AG04450 (cell line): ENCODE measurements around the gene NMBR. TPM values are rescaled to one million over a fixed set of nuclear protein-coding genes. Genes with fewer than 3 reads are reported as not detected.

Experiments used
- CTCF ChIA-PET: fragments of 300-600, 350-600 bp; formaldehyde crosslinking; extraction: SDS; loops from one replicate; lab custom pipeline; 2022; ENCODE audit warnings: antibody characterized with exemption, inconsistent platforms; lab: Charles Lee
- POLR2A ChIA-PET: fragments of 350-600 bp; formaldehyde crosslinking; extraction: SDS; loops from one replicate; lab custom pipeline; 2021; ENCODE audit warnings: antibody characterized with exemption, inconsistent platforms; lab: Yijun Ruan, JAX
- DNase-seq: peaks from one replicate; pipeline ENCODE4 v3.0.0-alpha.2; 2011; ENCODE audit warnings: low read depth, low spot score
- H3K27ac ChIP-seq: one replicate; pipeline ENCODE4 v1.5.1; 2012; ENCODE audit warnings: low read depth, low read length, control low read depth
- H3K27me3 ChIP-seq: one replicate; pipeline ENCODE4 v1.6.0; 2012; ENCODE audit warnings: low read length; ENCODE audit not compliant: control insufficient read depth, insufficient read depth
- H3K4me3 ChIP-seq: 2 replicates; pipeline ENCODE4 v1.5.1; 2011; ENCODE audit warnings: mild to moderate bottlenecking, low read depth, low read length, control low read depth
- H3K9me3 ChIP-seq: 2 replicates; pipeline ENCODE4 v1.5.1; 2012; ENCODE audit warnings: low read length; ENCODE audit not compliant: control insufficient read depth, insufficient read depth
- CTCF ChIP-seq: IDR thresholded peaks from 2 replicates; pipeline ENCODE4 v1.5.1; 2011; ENCODE audit warnings: low read depth, low read length, control low read depth, inconsistent platforms
- polyA plus RNA-seq: library from polyadenylated mRNA; depleted of rRNA; stranded (reverse); fragments of >200 nt; gene quantifications from 2 replicates; pipeline ENCODE4 v1.2.3, GENCODE V29; 2011

The NMBR gene
- polyA plus RNA-seq, 1 experiment, result 0.15 TPM

- DNase-seq, result no peak
- Histone ChIP-seq H3K9me3 (no peaks in the 10 kb centered on the region), H3K27ac (no peak overlapping the region), H3K4me3 (no peak overlapping the region), H3K27me3 (no peaks in the 10 kb centered on the region)
- ChIA-PET CTCF (no interaction called here), POLR2A (no interaction called here)
- TF ChIP-seq CTCF, result no peak
Observed at GRCh38 chr6:142058551-142059290, 88.2 kb downstream of the NMBR start.

GRCh38 chr6:142055219-142055618 is 91.7 kb downstream of the NMBR start:
- no peak for DNase-seq
- Histone ChIP-seq H3K27ac (no peak overlapping the region), H3K27me3 (no peaks in the 10 kb centered on the region), H3K4me3 (no peak overlapping the region), H3K9me3 (no peaks in the 10 kb centered on the region)
- TF ChIP-seq CTCF, result no peak
- CTCF ChIA-PET, result no interaction called here
- POLR2A ChIA-PET, result no interaction called here

DNA sequence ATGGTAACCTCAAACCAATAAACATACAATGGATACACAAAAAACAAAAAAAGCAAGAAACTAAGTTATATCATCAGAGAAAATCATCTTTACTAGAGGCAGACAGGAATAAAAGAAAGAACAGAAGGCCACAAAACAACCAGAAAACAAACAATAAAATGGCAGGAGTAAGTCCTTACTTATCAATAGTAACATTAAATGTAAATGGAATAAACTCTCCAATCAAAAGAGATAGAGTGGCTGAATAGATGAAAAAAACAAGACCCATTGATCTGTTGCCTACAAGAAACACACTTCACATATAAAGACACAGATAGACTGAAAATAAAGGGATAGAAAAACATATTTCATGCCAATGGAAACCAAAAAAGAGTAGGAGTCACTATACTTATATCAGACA is 95.5 kb downstream of the NMBR start:
- POLR2A ChIA-PET, result no interaction called here
- CTCF ChIA-PET, result no interaction called here

DNA sequence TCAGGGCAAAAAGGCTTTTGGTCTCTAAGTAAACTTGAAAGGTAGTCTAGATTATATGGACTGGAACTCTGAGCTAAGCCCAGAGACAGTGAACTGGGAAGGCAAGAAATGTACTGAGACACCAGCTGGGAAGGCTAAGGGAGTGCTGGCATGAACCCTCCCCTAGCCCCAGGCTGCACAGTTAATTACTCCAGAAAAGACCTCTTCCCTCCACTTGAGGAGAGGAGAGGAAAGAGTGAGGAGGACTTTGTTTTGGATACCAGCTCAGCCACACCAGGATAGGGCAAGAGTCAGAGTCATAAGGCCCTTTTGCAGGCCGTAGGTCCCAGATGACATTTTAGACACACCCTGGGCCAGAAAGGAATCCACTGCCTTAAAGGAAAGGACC is 98.3 kb downstream of the NMBR start:
- no peak for DNase-seq
- Histone ChIP-seq H3K9me3 (no peaks in the 10 kb centered on the region), H3K27me3 (no peaks in the 10 kb centered on the region), H3K27ac (no peak overlapping the region), H3K4me3 (no peak overlapping the region)
- ChIA-PET CTCF (interaction anchor here (2.9 kb wide), 1 partner anchor 59 kb away, joined by 28 read pairs; no protein-coding TSS in a partner anchor), POLR2A (no interaction called here)
- no peak for TF ChIP-seq CTCF

More for the DNA sequence above, 95.5 kb downstream of the NMBR start:
- no peak for DNase-seq
- no peak for TF ChIP-seq CTCF
- H3K9me3 ChIP-seq, result no peaks in the 10 kb centered on the region
- no peak overlapping the region for H3K4me3 ChIP-seq
- H3K27me3 ChIP-seq, result no peaks in the 10 kb centered on the region
- H3K27ac ChIP-seq, result no peak overlapping the region

DNA sequence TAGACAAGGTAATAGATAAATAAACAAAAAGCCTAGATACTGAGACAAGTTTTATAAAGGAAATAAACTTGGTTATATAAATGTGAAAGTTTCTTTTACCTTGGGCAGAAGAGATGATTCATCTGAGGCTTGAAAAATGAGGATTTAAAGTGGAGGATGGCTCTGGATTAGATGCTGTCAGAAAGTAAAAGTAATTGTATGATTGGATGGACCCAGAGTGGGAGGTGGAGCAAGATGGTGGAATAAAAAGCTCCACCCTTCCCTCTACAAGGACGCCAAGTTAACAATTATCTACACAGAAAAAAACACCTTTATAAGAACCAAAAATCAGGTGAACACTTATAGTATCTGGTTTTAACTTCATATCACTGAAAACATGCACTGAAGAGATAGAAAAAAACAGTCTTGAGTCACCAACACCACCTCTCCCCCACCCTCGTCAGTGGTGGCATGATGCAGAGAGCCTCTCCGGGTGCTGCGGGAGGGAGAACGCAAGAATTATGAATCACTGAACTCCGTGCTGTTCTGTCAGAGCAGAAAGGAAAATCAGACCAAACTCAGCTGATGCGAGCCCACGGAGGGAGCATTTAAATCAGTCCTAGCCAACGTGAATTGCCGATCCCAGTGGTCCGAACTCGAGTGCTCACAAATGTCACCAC is 98.9 kb downstream of the NMBR start:
- Histone ChIP-seq H3K9me3 (no peaks in the 10 kb centered on the region), H3K4me3 (no peak overlapping the region), H3K27ac (no peak overlapping the region), H3K27me3 (no peaks in the 10 kb centered on the region)
- CTCF ChIA-PET, result interaction anchor here (2.9 kb wide), 1 partner anchor 58 kb away, joined by 28 read pairs; no protein-coding TSS in a partner anchor
- DNase-seq, result no peak
- TF ChIP-seq CTCF, result no peak
- POLR2A ChIA-PET, result no interaction called here
